ENCODE results near the gene PRICKLE3.
"Not testable (repeated sequence)": the region's sequence is repeated elsewhere in the genome, so short reads cannot be mapped to it uniquely, and the experiment has no call there.

PRICKLE3 gene

DNA sequence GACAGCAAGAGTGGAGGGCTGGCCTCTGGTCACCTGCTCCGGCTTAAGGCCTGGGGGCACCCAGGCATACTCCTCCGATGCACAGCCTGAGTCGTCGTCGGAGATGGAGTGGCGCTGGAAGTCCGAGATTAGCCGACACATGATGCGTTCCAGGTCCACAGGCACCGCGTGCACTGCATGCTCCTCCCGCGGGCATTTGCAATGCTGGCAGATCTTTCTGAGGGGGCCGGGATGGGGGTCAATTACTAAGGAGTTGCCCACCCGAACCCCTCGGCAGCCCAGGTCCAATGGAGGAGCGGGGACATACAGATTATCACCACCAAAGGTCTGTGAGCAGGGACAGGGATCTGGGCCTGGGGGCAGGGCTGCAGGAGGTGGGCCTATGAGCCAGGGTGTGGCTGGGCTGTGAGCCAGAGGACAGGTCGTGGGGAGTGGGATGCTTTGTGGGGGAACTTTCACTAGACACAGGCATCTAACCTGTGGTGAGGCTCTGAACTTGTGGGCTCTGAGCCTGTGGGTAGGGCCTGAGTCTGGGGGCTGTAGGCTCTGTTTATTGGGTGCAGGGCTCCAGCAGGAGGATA is 2.4 kb downstream of the PRICKLE3 start:
- no peak for DNase-seq (ENCODE audit: low read depth in 2 of 3, low spot score in 2 of 3)

GRCh38 chrX:49179358-49179757 is 6.8 kb downstream of the PRICKLE3 start:
- DNase-seq (ENCODE audit: low read depth in 2 of 3, low spot score in 2 of 3) = no peak

GRCh38 chrX:49178537-49178936 is 7.6 kb downstream of the PRICKLE3 start:
- no peak for DNase-seq (ENCODE audit: low read depth in 2 of 3, low spot score in 2 of 3)

DNA sequence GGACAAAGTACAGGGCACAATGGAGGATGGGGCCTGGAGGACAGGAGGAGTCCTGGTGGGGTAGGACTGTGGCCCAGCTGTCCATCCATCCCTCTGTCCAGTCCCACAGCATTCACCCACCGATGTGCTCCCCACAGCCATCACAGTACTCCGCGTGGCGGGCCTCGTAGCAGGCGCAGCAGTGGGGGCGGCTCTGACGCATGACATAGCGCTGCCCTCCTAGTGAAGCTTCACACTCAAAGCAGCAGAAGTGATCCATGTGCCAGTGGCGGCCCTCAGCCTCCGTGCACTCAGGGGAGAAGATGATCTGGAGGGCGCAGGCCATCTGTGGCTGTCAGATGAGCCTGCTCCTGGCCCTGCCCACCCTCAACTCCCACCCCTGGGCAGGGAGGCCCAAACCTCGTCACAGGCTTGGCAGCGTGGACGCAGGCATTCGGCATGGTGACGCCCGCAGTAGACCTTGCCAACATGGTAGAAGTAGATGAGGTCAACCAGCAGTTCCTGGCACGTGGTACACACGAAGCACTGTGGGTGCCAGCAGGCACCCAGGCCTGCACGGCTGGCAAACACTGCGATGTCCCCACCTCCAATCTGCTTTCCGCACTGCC is 8.2 kb downstream of the PRICKLE3 start:
- DNase-seq (ENCODE audit: low read depth in 2 of 3, low spot score in 2 of 3) = no peak

DNA sequence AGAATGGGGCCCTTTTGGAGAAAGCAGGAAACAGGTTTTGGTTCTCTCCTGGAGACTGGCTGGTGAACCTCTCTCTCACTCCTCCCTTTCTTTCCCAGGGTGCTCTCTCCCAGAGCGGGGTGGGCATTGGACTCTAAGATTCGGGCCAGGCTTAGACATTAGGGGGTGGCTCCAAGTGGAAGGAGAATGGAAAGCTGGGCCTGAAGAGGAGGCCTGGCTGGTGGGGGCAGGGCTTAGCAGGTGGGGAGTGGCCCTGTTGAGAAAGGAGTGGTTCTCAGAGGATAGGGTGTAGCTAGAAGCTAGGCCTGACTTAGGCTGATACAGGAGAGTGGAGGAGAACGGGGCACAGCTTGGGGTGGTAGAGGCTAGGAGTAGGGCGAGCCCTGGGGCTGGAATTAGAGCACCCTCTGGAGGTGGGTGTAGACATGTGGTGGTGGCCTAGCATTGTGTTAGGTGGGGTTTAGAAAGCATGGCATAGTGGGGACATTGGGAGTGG is 8.8 kb downstream of the PRICKLE3 start:
- DNase-seq (ENCODE audit: low read depth in 2 of 3, low spot score in 2 of 3) = no peak

DNA sequence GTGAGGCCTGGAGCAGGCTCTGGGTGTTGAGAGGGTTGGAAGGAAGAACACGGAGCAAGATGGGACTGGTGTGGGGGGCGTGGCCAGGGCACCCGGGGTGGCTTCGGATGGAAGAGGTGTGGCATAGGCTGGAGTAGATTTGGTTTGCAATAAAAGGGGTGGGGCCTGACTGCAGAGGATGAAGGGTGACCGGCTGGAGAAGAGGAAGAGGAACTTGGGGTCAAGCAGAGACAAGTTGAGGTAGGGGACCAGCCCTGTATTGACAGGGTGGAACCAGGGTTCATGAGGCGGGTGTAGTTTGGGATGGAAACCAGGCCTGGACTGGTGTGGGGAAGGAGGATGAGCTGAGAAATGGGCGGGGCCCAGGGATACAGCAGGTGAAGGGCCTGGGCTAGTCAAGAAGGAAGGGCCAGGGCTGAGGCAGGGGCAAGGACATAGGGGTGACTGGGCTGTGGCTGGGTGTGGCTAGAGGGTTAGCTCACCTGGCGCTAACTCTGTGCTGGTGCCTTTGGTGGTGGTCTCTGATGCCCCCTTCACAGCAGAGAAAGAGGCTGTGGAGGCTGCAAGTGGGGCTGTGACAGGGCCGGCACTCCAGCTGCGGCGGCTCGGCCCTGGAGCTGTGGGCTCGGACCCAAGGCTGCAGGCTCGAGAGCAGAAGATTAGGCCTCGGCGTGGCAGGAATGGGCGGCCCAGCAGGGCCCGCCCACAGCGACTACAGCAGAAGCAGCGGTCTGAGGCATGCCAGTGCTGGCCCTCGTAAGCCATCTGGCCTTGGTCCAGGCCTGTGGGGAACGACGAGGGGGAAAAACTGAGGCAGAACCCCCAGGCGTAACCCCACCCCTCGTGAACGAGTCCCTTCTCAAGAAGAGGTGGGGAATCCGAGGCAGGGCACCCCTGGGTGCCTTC is 9.5 kb downstream of the PRICKLE3 start:
- DNase-seq (ENCODE audit: low read depth in 2 of 3, low spot score in 2 of 3) = no peak

DNA sequence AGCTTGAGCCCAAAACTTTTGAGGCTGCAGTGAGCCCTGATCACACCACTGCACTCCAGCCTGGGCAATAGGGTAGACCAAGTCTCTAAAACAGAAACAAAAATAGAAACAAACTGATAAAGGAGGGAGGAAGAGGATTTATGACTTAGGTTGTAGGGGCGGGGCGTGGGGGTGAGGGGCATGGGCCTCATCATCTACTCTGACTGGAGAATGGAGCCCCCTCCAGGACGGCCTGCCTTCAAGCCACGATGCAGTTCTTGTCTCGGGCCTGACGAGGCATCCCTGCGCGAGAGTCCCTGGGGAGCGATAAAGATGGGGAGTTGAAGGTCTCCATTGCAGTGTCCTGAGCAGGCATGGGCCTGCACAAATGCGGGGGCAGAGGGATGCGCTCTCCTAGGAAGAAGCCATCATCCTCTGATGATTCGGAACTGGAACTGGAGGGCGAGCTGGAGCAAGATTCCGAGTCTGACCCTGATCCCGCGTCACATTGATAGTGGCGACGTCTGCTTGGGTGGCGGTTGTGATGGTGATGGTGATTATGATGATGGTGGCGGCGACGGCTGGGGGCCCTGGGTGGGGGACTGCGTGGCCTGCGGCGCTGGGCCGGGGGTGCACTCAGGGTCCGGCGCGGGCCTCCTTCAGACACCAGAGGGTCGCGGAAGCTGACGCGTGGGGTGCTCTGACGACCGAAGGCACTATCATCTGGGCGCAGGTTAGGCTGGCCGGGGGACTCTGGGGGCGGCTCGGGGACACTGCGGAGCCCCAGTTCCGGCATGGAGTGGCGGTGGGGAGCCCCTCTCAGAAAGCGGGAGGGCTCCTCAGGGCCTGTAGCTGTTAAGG is 10.5 kb downstream of the PRICKLE3 start:
- DNase-seq (ENCODE audit: low read depth in 2 of 3, low spot score in 2 of 3) = no peak

DNA sequence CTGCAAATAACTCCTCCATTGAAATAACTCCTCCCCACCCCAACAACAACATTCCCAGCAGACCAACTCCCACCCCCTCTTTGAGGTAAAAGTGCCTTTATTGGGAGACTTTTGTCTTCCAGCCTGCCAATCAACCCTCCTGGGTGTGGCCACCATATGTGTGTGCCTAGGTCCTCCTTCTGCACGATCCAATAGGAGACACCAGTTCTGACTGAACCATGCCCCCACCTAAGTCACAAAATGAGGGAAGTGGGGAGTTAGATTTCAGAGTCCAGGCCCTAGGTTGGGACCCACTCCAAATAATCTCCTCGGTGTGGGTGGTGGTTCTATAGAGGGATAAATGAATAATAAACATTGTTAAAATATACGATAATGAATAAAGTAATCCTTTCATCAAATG is 11.4 kb downstream of the PRICKLE3 start:
- DNase-seq (ENCODE audit: low read depth in 2 of 3, low spot score in 2 of 3) = no peak

DNA sequence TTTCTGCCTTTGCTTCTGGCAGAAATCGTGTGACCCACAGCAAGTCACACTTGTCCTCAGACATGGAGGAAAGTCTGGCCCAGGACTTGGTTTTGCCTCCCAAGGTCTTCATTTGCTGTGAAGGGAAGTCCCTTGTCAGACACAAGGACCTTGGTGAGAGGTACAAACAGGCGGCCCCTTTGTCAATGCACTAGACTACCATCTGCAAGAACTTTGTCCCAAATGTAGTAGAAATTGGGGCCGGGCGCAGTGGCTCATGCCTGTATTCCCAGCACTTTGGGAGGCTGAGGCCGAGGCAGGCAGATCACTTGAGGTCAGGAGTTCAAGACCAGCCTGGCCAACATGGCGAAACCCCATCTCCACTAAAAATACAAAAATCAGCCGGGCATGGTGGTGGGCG is 12.6 kb downstream of the PRICKLE3 start:
- DNase-seq (ENCODE audit: low read depth in 2 of 3, low spot score in 2 of 3) = not testable (repeated sequence)

GRCh38 chrX:49172280-49172780 is 13.8 kb downstream of the PRICKLE3 start:
- DNase-seq (ENCODE audit: low read depth in 2 of 3, low spot score in 2 of 3) = peak in 1 of 3 experiments; percentile 53

- peak; percentile 37 to 50 (median 37) for DNase-seq (ENCODE audit: low read depth in 2 of 3, low spot score in 2 of 3)
Observed at GRCh38 chrX:49171752-49172279, 14.4 kb downstream of the PRICKLE3 start, which contains the start of gene PLP2. PLP2 (plus strand) TSS chrX:49171898; CDS start chrX:49172001, 103 bp downstream.

- no peak for DNase-seq (ENCODE audit: low read depth in 2 of 3, low spot score in 2 of 3)
Observed at GRCh38 chrX:49167740-49168108, 18.4 kb downstream of the PRICKLE3 start.

DNA sequence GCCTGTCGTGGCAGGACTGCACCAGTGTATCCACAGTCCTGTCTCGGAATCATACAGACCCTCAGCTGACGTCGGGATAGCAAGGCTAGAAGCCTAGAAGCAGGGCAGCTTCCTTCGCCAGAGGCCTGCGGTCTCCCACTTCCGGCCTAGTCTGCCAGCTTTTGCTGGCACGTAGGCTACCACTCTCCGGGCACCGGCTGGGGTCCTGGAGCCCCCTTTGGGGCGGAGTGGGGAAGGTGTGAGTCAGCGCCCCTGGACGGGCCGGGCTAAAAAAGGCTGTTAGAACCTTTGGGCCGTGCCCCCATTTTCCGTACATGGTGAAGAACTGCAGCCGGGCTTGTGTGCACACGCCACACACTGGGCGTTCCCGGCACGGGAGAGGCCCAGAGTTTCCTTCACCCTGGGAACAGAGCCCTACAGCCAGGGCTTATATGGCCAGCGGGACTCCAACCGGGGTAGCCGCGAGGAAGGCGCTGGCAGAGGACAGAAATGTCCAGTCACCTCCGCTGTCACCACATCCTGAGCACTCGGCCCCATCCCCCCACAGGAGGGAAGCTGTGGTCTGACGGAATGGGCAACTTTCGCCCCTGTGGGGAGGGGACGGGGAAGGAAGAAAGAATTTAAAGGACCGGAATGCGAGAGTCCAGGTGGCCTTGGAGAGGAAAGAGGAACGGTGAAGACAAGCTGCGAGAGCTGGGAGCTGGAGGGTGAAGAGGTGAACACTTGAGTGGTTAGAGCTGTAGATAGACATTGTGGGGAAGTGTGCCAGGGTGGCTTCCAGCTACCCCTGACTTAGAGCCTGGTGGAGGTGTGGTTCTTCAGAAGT is 19.0 kb downstream of the PRICKLE3 start:
- peak; percentile 31 to 49 (median 34) for DNase-seq (ENCODE audit: low read depth in 2 of 3, low spot score in 2 of 3)

- peak in 1 of 3 experiments; percentile 32 for DNase-seq (ENCODE audit: low read depth in 2 of 3, low spot score in 2 of 3)
Observed at GRCh38 chrX:49165901-49166881, 20.0 kb downstream of the PRICKLE3 start.

DNA sequence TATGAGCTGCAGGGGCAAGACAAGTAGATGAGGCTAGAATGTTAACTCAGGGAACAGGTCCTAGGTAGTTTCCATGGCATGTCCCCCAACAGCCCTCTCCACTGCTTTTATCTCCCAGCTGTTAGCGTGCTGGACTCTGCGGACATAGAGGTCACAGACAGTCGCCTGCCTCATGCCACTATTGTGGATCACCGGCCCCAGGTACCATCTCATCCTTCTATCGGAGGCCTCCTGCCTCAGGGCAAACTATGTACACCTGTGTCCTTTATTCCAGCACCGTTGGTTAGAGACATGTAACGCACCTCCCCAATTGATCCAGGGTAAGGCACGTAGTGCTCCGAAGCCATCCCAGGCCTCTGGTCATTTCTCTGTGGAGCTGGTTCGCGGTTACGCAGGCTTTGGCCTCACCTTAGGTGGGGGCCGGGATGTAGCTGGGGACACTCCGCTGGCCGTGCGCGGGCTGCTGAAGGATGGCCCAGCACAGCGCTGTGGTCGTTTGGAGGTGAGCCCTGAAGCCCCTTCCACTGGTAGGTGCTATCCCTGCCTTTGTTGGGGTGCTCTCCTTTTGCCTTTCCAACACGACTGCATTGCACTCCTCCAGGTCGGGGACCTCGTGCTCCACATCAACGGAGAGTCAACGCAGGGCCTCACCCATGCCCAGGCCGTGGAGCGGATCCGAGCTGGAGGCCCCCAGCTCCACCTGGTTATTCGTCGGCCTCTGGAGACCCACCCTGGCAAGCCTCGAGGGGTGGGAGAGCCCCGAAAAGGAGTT is 21.4 kb downstream of the PRICKLE3 start:
- DNase-seq (ENCODE audit: low read depth in 2 of 3, low spot score in 2 of 3) = no peak

DNA sequence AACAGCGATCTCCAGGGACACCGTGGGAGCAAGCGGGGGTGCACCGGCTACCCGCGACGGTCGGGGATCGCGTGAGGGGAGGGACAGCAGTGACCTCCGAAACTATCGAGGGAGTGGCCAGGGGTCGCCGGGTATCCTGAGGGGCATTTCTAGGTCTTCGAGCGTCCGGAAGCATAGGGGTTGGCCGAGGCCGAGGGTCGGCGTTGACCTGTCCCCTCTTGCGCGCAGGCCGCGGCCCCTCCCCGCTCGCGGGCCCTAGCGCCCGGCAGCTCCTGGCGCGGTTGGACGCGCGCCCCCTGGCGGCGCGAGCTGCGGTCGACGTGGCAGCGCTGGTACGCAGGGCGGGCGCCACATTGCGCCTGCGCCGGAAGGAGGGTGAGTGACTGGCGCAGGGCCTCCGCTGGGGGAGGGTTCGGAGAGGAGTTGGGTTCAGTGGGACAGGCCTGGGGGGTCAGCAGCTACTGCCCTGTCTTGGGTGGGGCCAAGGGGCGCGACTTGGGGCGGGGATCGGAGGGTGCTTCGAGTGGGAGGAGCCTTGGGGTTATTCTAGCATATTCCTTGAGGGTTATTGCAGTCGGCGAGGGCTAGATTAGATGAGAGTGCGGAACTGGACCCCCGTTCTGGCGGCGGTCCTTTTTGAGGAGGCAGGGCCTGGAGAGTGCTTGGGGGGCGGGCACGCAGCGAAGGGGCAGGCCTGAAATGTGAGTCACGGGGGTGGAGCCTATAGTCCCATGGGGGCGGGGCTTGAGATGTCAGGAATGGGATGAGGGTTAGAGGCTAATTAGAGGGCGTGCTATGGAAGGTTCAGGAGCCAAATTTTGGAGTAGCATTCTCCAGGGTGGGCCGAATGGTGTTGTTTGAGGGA is 22.4 kb downstream of the PRICKLE3 start:
- DNase-seq (ENCODE audit: low read depth in 2 of 3, low spot score in 2 of 3) = peak in 1 of 3 experiments; percentile 47

DNA sequence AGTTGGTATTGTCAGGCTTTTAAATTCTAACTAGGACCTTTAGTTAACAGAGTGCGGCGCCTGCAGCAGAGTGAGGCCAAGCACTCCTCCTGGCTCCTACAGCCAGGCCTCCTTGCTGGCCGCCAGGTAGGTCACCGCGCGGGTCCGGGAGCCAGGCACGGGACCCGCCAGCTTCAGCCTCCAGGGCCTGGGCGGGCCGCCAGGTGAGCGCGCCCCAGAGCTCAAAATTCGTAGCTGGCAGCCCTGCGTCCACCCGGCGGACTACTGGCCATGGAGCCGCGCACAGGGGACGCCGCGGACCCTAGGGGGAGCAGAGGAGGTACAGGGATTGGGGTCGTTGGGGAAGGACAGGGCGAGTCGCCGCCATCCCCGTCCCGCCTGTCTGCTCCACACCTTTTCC is 23.6 kb downstream of the PRICKLE3 start, which contains the start of gene MAGIX:
MAGIX (plus strand) TSS at position 139 of the 400 bp plus-strand sequence; CDS start at position 271, 132 bp downstream.
- no peak for DNase-seq (ENCODE audit: low read depth in 2 of 3, low spot score in 2 of 3)
